HEK293 (cell line): ENCODE data around the gene JTB.

Experiments
- GLIS2 ChIP-seq: fragments of 450-650 bp; formaldehyde crosslinking; IDR thresholded peaks from 2 replicates; pipeline ENCODE4 v1.5.1; 2016; ENCODE audit warnings: missing biosample characterization, missing genetic modification characterization
- KLF1 ChIP-seq: fragments of 450-650 bp; formaldehyde crosslinking; IDR thresholded peaks from 2 replicates; pipeline ENCODE4 v1.5.1; 2016; ENCODE audit warnings: missing biosample characterization, missing genetic modification characterization
- KLF10 ChIP-seq: fragments of 450-650 bp; IDR thresholded peaks from 2 replicates; pipeline ENCODE4 v1.5.1; 2018; ENCODE audit warnings: missing biosample characterization, mild to moderate bottlenecking, missing genetic modification characterization
- KLF8 ChIP-seq: fragments of 450-650 bp; formaldehyde crosslinking; IDR thresholded peaks from 2 replicates; pipeline ENCODE4 v1.5.1; 2016; ENCODE audit warnings: missing biosample characterization, missing genetic modification characterization
- REST ChIP-seq: fragments of 450-650 bp; formaldehyde crosslinking; IDR thresholded peaks from 2 replicates; pipeline ENCODE4 v1.5.1; 2016; ENCODE audit warnings: missing biosample characterization, missing genetic modification characterization
- SP2 ChIP-seq: fragments of 450-650 bp; formaldehyde crosslinking; IDR thresholded peaks from 2 replicates; pipeline ENCODE4 v1.5.1; 2016; ENCODE audit warnings: missing biosample characterization, missing genetic modification characterization
- TSHZ1 ChIP-seq: fragments of 450-650 bp; formaldehyde crosslinking; IDR thresholded peaks from 2 replicates; pipeline ENCODE4 v1.5.1; 2016; ENCODE audit warnings: missing biosample characterization, missing genetic modification characterization, borderline replicate concordance
- ZBTB10 ChIP-seq: fragments of 450-650 bp; formaldehyde crosslinking; IDR thresholded peaks from 2 replicates; pipeline ENCODE4 v1.5.1; 2016; ENCODE audit warnings: missing biosample characterization, missing genetic modification characterization
- ZBTB11 ChIP-seq: fragments of 450-650 bp; formaldehyde crosslinking; conservative IDR thresholded peaks from 2 replicates; pipeline ENCODE4 v1.5.1; 2016; ENCODE audit warnings: low read depth, missing biosample characterization, missing genetic modification characterization
- ZBTB17 ChIP-seq: fragments of 450-650 bp; formaldehyde crosslinking; IDR thresholded peaks from 2 replicates; pipeline ENCODE4 v1.5.1; 2016; ENCODE audit warnings: missing biosample characterization, missing genetic modification characterization
- ZBTB20 ChIP-seq: fragments of 450-650 bp; formaldehyde crosslinking; IDR thresholded peaks from 2 replicates; pipeline ENCODE4 v1.5.1; 2016; ENCODE audit warnings: missing biosample characterization, missing genetic modification characterization
- ZBTB44 ChIP-seq: fragments of 450-650 bp; IDR thresholded peaks from 2 replicates; pipeline ENCODE4 v1.5.1; 2018; ENCODE audit warnings: missing biosample characterization, mild to moderate bottlenecking, missing genetic modification characterization
- ZNF114 ChIP-seq: fragments of 450-650 bp; formaldehyde crosslinking; IDR thresholded peaks from 2 replicates; pipeline ENCODE4 v1.5.0; 2017; ENCODE audit warnings: missing biosample characterization, missing genetic modification characterization
- ZNF335 ChIP-seq: fragments of 450-650 bp; formaldehyde crosslinking; conservative IDR thresholded peaks from 2 replicates; pipeline ENCODE4 v1.5.1; 2016; ENCODE audit warnings: missing biosample characterization, missing genetic modification characterization
- ZNF366 ChIP-seq: fragments of 450-650 bp; formaldehyde crosslinking; conservative IDR thresholded peaks from 2 replicates; pipeline ENCODE4 v1.5.1; 2016; ENCODE audit warnings: missing biosample characterization, missing genetic modification characterization
- ZNF398 ChIP-seq: fragments of 450-650 bp; formaldehyde crosslinking; IDR thresholded peaks from 2 replicates; pipeline ENCODE4 v1.5.1; 2017; ENCODE audit warnings: missing biosample characterization, missing genetic modification characterization
- ZNF48 ChIP-seq: fragments of 450-650 bp; formaldehyde crosslinking; IDR thresholded peaks from 2 replicates; pipeline ENCODE4 v1.5.1; 2016; ENCODE audit warnings: missing biosample characterization, missing genetic modification characterization
- ZNF571 ChIP-seq: fragments of 450-650 bp; formaldehyde crosslinking; IDR thresholded peaks from 2 replicates; pipeline ENCODE4 v1.5.0; 2017; ENCODE audit warnings: missing biosample characterization, missing genetic modification characterization
- ZNF600 ChIP-seq: fragments of 450-650 bp; formaldehyde crosslinking; IDR thresholded peaks from 2 replicates; pipeline ENCODE4 v1.5.1; 2016; ENCODE audit warnings: missing biosample characterization, missing genetic modification characterization
- ZNF610 ChIP-seq: fragments of 450-650 bp; formaldehyde crosslinking; IDR thresholded peaks from 2 replicates; pipeline ENCODE4 v1.5.1; 2016; ENCODE audit warnings: missing biosample characterization, missing genetic modification characterization, borderline replicate concordance
- ZNF623 ChIP-seq: fragments of 450-650 bp; formaldehyde crosslinking; IDR thresholded peaks from 2 replicates; pipeline ENCODE4 v1.5.1; 2016; ENCODE audit warnings: missing biosample characterization, missing genetic modification characterization
- ZNF670 ChIP-seq: fragments of 450-650 bp; formaldehyde crosslinking; IDR thresholded peaks from 2 replicates; pipeline ENCODE4 v1.5.1; 2016; ENCODE audit warnings: missing biosample characterization, missing genetic modification characterization, low read depth
- ZNF837 ChIP-seq: fragments of 450-650 bp; formaldehyde crosslinking; IDR thresholded peaks from 2 replicates; pipeline ENCODE4 v1.5.1; 2016; ENCODE audit warnings: missing biosample characterization, missing genetic modification characterization

The JTB gene

GRCh38 chr1:153963850-153964331 lies 13.6 kb downstream of the JTB start (continued):
- TF ChIP-seq ZBTB11 (tag by site-specific recombination) = peak; percentile 87
- no peak for TF ChIP-seq ZBTB44 (tag by site-specific recombination)
- peak; percentile 23; the same call in 1 of the 2 replicates for TF ChIP-seq ZBTB10 (tag by site-specific recombination)
- peak; percentile 80 for TF ChIP-seq KLF10 (tag by site-specific recombination)
- peak; percentile 40; the same call in 1 of the 2 replicates for TF ChIP-seq ZNF600
- TF ChIP-seq REST (tag by site-specific recombination) = peak; percentile 57; the same call in 1 of the 2 replicates
- no peak for TF ChIP-seq ZNF610
- TF ChIP-seq ZNF670 (tag by site-specific recombination) = no peak
- peak; percentile 82 for TF ChIP-seq ZNF366 (tag by site-specific recombination)
- peak; percentile 64; the same call in 1 of the 2 replicates for TF ChIP-seq ZNF335 (tag by site-specific recombination)
- TF ChIP-seq ZNF571 (tag by site-specific recombination) = no peak
- TF ChIP-seq KLF1 (tag by site-specific recombination) = peak; percentile 83
- TF ChIP-seq GLIS2 (tag by site-specific recombination) = peak; percentile 76
- TF ChIP-seq ZNF837 = no peak
- TF ChIP-seq ZNF623 = 0 out of 2 replicates have a peak, but pooled peaks have one; percentile 15
- no peak for TF ChIP-seq ZNF114 (tag by site-specific recombination)
- TF ChIP-seq ZNF398 (tag by site-specific recombination) = peak; percentile 30; the same call in 1 of the 2 replicates
- TF ChIP-seq KLF8 (tag by site-specific recombination) = peak; percentile 9; the same call in 1 of the 2 replicates
- TF ChIP-seq ZNF48 (tag by site-specific recombination) = no peak
- peak; percentile 45 for TF ChIP-seq ZBTB17 (tag by site-specific recombination)
- no peak; the same call in 1 of the 2 replicates for TF ChIP-seq SP2 (tag by site-specific recombination)
- peak; percentile 78 for TF ChIP-seq ZBTB20 (tag by site-specific recombination)
- 0 out of 2 replicates have a peak, but pooled peaks have one; percentile 1 for TF ChIP-seq TSHZ1
